ENCODE results near the gene CD4. TPM values are rescaled to one million over a fixed set of nuclear protein-coding genes. Genes with fewer than 3 reads are reported as not detected.

CD4 gene
- total RNA-seq, 4 donors from 2014 or later: 2.9 to 7.0 (median 3.6) TPM

- intact Hi-C loops (cut with DNase I; ENCODE audit: low total_unique reads): no loop called here
- DNase-seq (ENCODE audit: low spot score in 2 of 2): no peak
- no peak for TF ChIP-seq CTCF (IDR thresholded peaks at IDR 0.05)
- no peak for TF ChIP-seq POLR2A (IDR thresholded peaks at IDR 0.05)
- 90 to 96% methylated on average over 21 to 25 of the region's 26 CpGs for whole genome bisulfite sequencing, 2 donors
- no peak overlapping the region for H3K4me3 ChIP-seq (ENCODE audit: low read depth, poor library complexity, severe bottlenecking)
Measured at GRCh38 chr12:6837370-6838060, 48.2 kb downstream of the CD4 start.

- no peak overlapping the region for H3K4me3 ChIP-seq (ENCODE audit: low read depth, poor library complexity, severe bottlenecking)
- TF ChIP-seq POLR2A (IDR thresholded peaks at IDR 0.05): no peak
- TF ChIP-seq CTCF (IDR thresholded peaks at IDR 0.05): no peak
- DNase-seq (ENCODE audit: low spot score in 2 of 2): no peak
- WGBS, 2 donors: 86% methylated on average over 15 to 16 of the region's 16 CpGs
- intact Hi-C loops (cut with DNase I; ENCODE audit: low total_unique reads): no loop called here
Measured at GRCh38 chr12:6838854-6839253, 49.5 kb downstream of the CD4 start.

- WGBS, 2 donors: 77 to 82% methylated on average over 10 of the region's 10 CpGs
Measured at GRCh38 chr12:6839482-6840201, 50.3 kb downstream of the CD4 start.

GRCh38 chr12:6840330-6840729, 51.0 kb downstream of the CD4 start:
- TF ChIP-seq CTCF (IDR thresholded peaks at IDR 0.05): no peak
- TF ChIP-seq POLR2A (IDR thresholded peaks at IDR 0.05): no peak
- WGBS, 2 donors: 62 to 93% methylated on average over 1 of the region's 1 CpG
- H3K4me3 ChIP-seq (ENCODE audit: low read depth, poor library complexity, severe bottlenecking): no peak overlapping the region
- intact Hi-C loops (cut with DNase I; ENCODE audit: low total_unique reads): no loop called here
- no peak for DNase-seq (ENCODE audit: low spot score in 2 of 2)

More at GRCh38 chr12:6839482-6840201, 50.3 kb downstream of the CD4 start:
- intact Hi-C loops (cut with DNase I; ENCODE audit: low total_unique reads): no loop called here
- TF ChIP-seq CTCF (IDR thresholded peaks at IDR 0.05) (no peak), POLR2A (IDR thresholded peaks at IDR 0.05) (no peak)
- DNase-seq (ENCODE audit: low spot score in 2 of 2): no peak
- no peak overlapping the region for H3K4me3 ChIP-seq (ENCODE audit: low read depth, poor library complexity, severe bottlenecking)

- TF ChIP-seq POLR2A (IDR thresholded peaks at IDR 0.05) (no peak), CTCF (IDR thresholded peaks at IDR 0.05) (no peak)
- WGBS, 2 donors: 68 to 78% methylated on average over 19 to 21 of the region's 24 CpGs
- no peak within 1 kb of the TSS for H3K4me3 ChIP-seq (ENCODE audit: low read depth, poor library complexity, severe bottlenecking)
- DNase-seq (ENCODE audit: low spot score in 2 of 2): no peak
- intact Hi-C loops (cut with DNase I; ENCODE audit: low total_unique reads): no loop called here
Measured at GRCh38 chr12:6840761-6841515, 51.6 kb downstream of the CD4 start, which contains the start of gene GNB3. Gene GNB3, plus strand, starts transcription at chr12:6840925. Its CDS starts 363 bp downstream, at chr12:6841288.

Measured in lower leg skin (tissue), 4 donors.